Keratinocyte (primary cell): ENCODE results near the gene LRRIQ3. TPM values are rescaled to one million over a fixed set of nuclear protein-coding genes. Genes with fewer than 3 reads are reported as not detected.

ENCODE experiments used
- DNase-seq: peaks from one replicate; pipeline ENCODE4 v3.0.0-alpha.2; 2011; ENCODE audit warnings: low read depth, missing footprints, low spot score
- FAIRE-seq: peaks from 2 replicates; lab custom pipeline; 2011; peaks lifted over from hg19 to GRCh38; lab: Jason Lieb, UNC
- H2AFZ ChIP-seq: 2 replicates; pipeline ENCODE4 v1.6.0; 2012; ENCODE audit warnings: low read length, control low read depth, inconsistent platforms; ENCODE audit not compliant: control insufficient read depth
- H3K27ac ChIP-seq: 2 replicates; pipeline ENCODE4 v1.5.1; 2011; ENCODE audit warnings: low read length; ENCODE audit not compliant: control insufficient read depth, insufficient read depth
- H3K27me3 ChIP-seq: 3 replicates; pipeline ENCODE4 v1.6.0; 2011; ENCODE audit warnings: low read length; ENCODE audit not compliant: control insufficient read depth, insufficient read depth; ENCODE audit errors: extremely low read depth
- H3K36me3 ChIP-seq, 2 experiments: 2 replicates in 1 of 2; 3 replicates in 1 of 2; pipeline ENCODE4 v1.5.1; 2011; ENCODE audit warnings: low read length in 2 of 2, mild to moderate bottlenecking in 1 of 2; ENCODE audit not compliant: control insufficient read depth in 2 of 2, insufficient read depth in 2 of 2; ENCODE audit errors: extremely low read depth in 1 of 2
- H3K4me1 ChIP-seq: 3 replicates; pipeline ENCODE4 v1.5.1; 2011; ENCODE audit warnings: low read length; ENCODE audit not compliant: control insufficient read depth, insufficient read depth; ENCODE audit errors: extremely low read depth
- H3K4me2 ChIP-seq: 3 replicates; pipeline ENCODE4 v1.6.0; 2011; ENCODE audit warnings: low read depth, low read length; ENCODE audit not compliant: control insufficient read depth, insufficient read depth; ENCODE audit errors: extremely low read depth
- H3K4me3 ChIP-seq, 3 experiments: fragments of 200-600 bp in 1 of 3; sonication (generic) in 1 of 3; 2 replicates in 2 of 3; 3 replicates in 1 of 3; pipeline ENCODE4 v1.5.1; 2011 to 2016; ENCODE audit warnings: low read length in 3 of 3, mild to moderate bottlenecking in 3 of 3, control low read depth in 2 of 3, inconsistent platforms in 1 of 3, low read depth in 1 of 3, mixed read lengths in 1 of 3, mixed run types in 1 of 3, moderate library complexity in 1 of 3; ENCODE audit not compliant: control insufficient read depth in 2 of 3, insufficient read depth in 2 of 3; ENCODE audit errors: extremely low read depth in 1 of 3
- H3K79me2 ChIP-seq: 2 replicates; pipeline ENCODE4 v1.6.0; 2012; ENCODE audit warnings: low read length; ENCODE audit not compliant: control insufficient read depth, insufficient read depth
- H3K9ac ChIP-seq: 3 replicates; pipeline ENCODE4 v1.6.0; 2011; ENCODE audit warnings: low read length; ENCODE audit not compliant: control insufficient read depth, insufficient read depth; ENCODE audit errors: extremely low read depth
- H3K9me1 ChIP-seq: 3 replicates; pipeline ENCODE4 v1.6.0; 2011; ENCODE audit warnings: low read length; ENCODE audit not compliant: control insufficient read depth, insufficient read depth; ENCODE audit errors: extremely low read depth
- H3K9me3 ChIP-seq: 2 replicates; pipeline ENCODE4 v1.5.1; 2012; ENCODE audit warnings: low read depth, low read length; ENCODE audit not compliant: control insufficient read depth
- H4K20me1 ChIP-seq: 3 replicates; pipeline ENCODE4 v1.6.0; 2011; ENCODE audit warnings: low read length; ENCODE audit not compliant: control insufficient read depth, insufficient read depth; ENCODE audit errors: extremely low read depth
- EZH2 ChIP-seq: IDR thresholded peaks from one replicate; pipeline ENCODE4 v1.6.1; 2012; ENCODE audit warnings: inconsistent platforms, mild to moderate bottlenecking, low read length, moderate library complexity
- dilution Hi-C: fragments of 300-500 bp; cut with MboI; formaldehyde crosslinking; loops from one replicate; pipeline ENCODE4 v1.7.0; 2020; ENCODE audit warnings: low sequenced_read_pairs; ENCODE audit not compliant: extremely low pct_ligation_motif_present
- polyA plus RNA-seq, 5 experiments: library from polyadenylated mRNA; depleted of rRNA in 3 of 5; stranded (reverse) in 3 of 5; stranded (forward) in 1 of 5; unstranded in 1 of 5; fragments of >200 nt; gene quantifications; 1 replicate in 1 of 5; 2 replicates in 3 of 5; 3 replicates in 1 of 5; pipeline versions ENCODE4 v1.2.1 to v1.2.3, GENCODE V29; 2011 to 2012; ENCODE audit warnings: missing spikeins in 2 of 5, low read depth in 1 of 5, low replicate concordance in 1 of 5
- TF ChIP-seq, protein P1 (sequence below), 3 experiments: IDR thresholded peaks in 1 of 3; conservative IDR thresholded peaks in 1 of 3; optimal IDR thresholded peaks in 1 of 3; 2 replicates in 2 of 3; 3 replicates in 1 of 3; pipeline versions ENCODE3 to v1.5.1; 2011; ENCODE audit warnings: low read length in 3 of 3, mild to moderate bottlenecking in 3 of 3, moderate library complexity in 2 of 3, control low read depth in 1 of 3, inconsistent platforms in 1 of 3; ENCODE audit not compliant: insufficient read depth in 2 of 3; ENCODE audit errors: extremely low read depth in 1 of 3

The LRRIQ3 gene
- polyA plus RNA-seq, 1 donor (not counting 4 experiments of a cell fraction or from before 2014, with no cell fraction given) = 1.8 TPM

DNA sequence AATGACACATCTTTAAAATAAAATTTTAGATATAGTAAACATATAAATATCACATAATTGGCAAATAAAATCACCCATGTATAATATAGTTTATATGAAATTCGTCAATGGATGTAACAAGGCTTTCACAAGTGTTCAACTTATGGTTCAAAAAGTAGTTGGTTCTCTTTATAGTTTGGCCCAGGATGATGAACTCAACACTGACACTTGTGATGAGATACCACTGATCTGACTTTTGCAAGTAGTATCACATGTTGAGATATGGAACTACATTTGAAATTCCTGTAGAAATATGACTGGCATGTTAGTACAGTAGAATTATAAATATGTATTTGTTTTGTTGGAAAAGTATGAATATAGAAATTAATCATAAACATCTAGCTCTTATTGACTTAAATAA is 39.1 kb upstream of the LRRIQ3 start:
- FAIRE-seq (no peak), DNase-seq (no peak)
- dilution Hi-C loops = no loop called here
- Histone ChIP-seq H3K9me1 (no peaks in the 10 kb centered on the region), H3K36me3 (no peaks in the 10 kb centered on the region), H3K79me2 (no peaks in the 10 kb centered on the region), H2AFZ (no peak overlapping the region), H3K4me3 (no peak overlapping the region), H3K9me3 (no peaks in the 10 kb centered on the region), H3K27me3 (no peaks in the 10 kb centered on the region), H3K4me2 (no peak overlapping the region), H3K4me1 (no peaks in the 10 kb centered on the region), H3K27ac (no peak overlapping the region), H3K9ac (no peak overlapping the region), H4K20me1 (no peaks in the 10 kb centered on the region)
- TF ChIP-seq, protein P1, sequence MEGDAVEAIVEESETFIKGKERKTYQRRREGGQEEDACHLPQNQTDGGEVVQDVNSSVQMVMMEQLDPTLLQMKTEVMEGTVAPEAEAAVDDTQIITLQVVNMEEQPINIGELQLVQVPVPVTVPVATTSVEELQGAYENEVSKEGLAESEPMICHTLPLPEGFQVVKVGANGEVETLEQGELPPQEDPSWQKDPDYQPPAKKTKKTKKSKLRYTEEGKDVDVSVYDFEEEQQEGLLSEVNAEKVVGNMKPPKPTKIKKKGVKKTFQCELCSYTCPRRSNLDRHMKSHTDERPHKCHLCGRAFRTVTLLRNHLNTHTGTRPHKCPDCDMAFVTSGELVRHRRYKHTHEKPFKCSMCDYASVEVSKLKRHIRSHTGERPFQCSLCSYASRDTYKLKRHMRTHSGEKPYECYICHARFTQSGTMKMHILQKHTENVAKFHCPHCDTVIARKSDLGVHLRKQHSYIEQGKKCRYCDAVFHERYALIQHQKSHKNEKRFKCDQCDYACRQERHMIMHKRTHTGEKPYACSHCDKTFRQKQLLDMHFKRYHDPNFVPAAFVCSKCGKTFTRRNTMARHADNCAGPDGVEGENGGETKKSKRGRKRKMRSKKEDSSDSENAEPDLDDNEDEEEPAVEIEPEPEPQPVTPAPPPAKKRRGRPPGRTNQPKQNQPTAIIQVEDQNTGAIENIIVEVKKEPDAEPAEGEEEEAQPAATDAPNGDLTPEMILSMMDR (optimal IDR thresholded peaks at IDR 0.05 in 1 of 3, IDR thresholded peaks at IDR 0.05 in 1 of 3, conservative IDR thresholded peaks at IDR 0.05 in 1 of 3; ENCODE audit: extremely low read depth in 1 of 3, insufficient read depth in 2 of 3, low read length in 3 of 3) = no peak
- no peak for TF ChIP-seq EZH2

DNA sequence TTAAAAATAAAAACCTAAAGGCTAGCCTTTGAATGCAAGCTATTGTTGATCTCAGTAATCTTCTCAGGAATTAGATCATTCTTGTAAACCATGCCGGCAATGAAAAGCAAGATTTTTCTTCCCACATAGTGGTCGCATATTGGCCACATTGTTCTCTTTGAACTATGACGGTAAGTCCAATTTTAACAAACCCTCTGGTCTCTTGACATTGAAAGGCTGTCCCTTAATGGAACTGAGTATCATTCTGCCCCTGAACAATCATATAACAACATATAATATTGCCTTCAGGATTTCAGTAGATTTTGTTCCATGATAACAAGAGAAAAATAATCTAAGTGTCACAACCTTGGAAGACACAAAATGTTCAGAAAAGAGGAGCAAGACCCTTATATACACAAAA is 38.5 kb upstream of the LRRIQ3 start:
- Histone ChIP-seq H2AFZ (no peak overlapping the region), H3K36me3 (no peaks in the 10 kb centered on the region), H3K79me2 (no peaks in the 10 kb centered on the region), H3K4me2 (no peak overlapping the region), H3K9ac (no peak overlapping the region), H3K4me1 (no peaks in the 10 kb centered on the region), H3K4me3 (no peak overlapping the region), H3K27ac (no peak overlapping the region), H3K9me1 (no peaks in the 10 kb centered on the region), H3K9me3 (no peaks in the 10 kb centered on the region), H4K20me1 (no peaks in the 10 kb centered on the region), H3K27me3 (no peaks in the 10 kb centered on the region)
- no peak for TF ChIP-seq EZH2
- TF ChIP-seq, protein P1 (optimal IDR thresholded peaks at IDR 0.05 in 1 of 3, IDR thresholded peaks at IDR 0.05 in 1 of 3, conservative IDR thresholded peaks at IDR 0.05 in 1 of 3; ENCODE audit: extremely low read depth in 1 of 3, insufficient read depth in 2 of 3, low read length in 3 of 3) = no peak
- dilution Hi-C loops = no loop called here
- DNase-seq (no peak), FAIRE-seq (no peak)
